ENCODE results near the gene RBBP8.
A peak's percentile ranks its signal among the peaks of the same experiment; 100 is the strongest.

Gene RBBP8

GRCh38 chr18:22926454-22926853 is 6.7 kb upstream of the RBBP8 start:
- no peak overlapping the region for H3K27ac ChIP-seq (ENCODE audit: low read depth, low read length)
- H3K27me3 ChIP-seq (ENCODE audit: low read length): no peaks in the 10 kb centered on the region
- H3K9me2 ChIP-seq (replicated peaks; ENCODE audit: insufficient read depth, low read length): no peaks in the 10 kb centered on the region
- no peaks in the 10 kb centered on the region for H3K79me2 ChIP-seq (ENCODE audit: insufficient read depth, low read length)
- H3K36me3 ChIP-seq (ENCODE audit: low read length): no peaks in the 10 kb centered on the region
- TF ChIP-seq CTCF (IDR thresholded peaks at IDR 0.05; ENCODE audit: insufficient read depth, low read length, poor library complexity, severe bottlenecking) (no peak), EZH2phosphoT487 (conservative IDR thresholded peaks at IDR 0.05; ENCODE audit: low read length) (no peak)
- H3K9me3 ChIP-seq (ENCODE audit: insufficient read depth, low read length): no peaks in the 10 kb centered on the region
- no peak overlapping the region for H3K4me2 ChIP-seq (ENCODE audit: low read depth, low read length, poor library complexity, severe bottlenecking)
- H3K9ac ChIP-seq (ENCODE audit: low read length): no peak overlapping the region
- H2AFZ ChIP-seq (ENCODE audit: low read depth, low read length, severe bottlenecking): no peak overlapping the region
- H4K20me1 ChIP-seq (ENCODE audit: low read depth, low read length): no peaks in the 10 kb centered on the region
- H3K4me3 ChIP-seq (ENCODE audit: insufficient read depth, low read length, poor library complexity, severe bottlenecking): no peak overlapping the region
- peaks cover 11% of the 10 kb centered on the region; the same call in 1 of the 2 replicates for H3F3A ChIP-seq (ENCODE audit: insufficient read depth)

- Histone ChIP-seq H3K36me3 (ENCODE audit: low read length) (no peaks in the 10 kb centered on the region), H3K4me2 (ENCODE audit: low read depth, low read length, poor library complexity, severe bottlenecking) (no peak overlapping the region), H3K27me3 (ENCODE audit: low read length) (no peaks in the 10 kb centered on the region), H3K9me3 (ENCODE audit: insufficient read depth, low read length) (no peaks in the 10 kb centered on the region), H3K9ac (ENCODE audit: low read length) (no peak overlapping the region), H3F3A (ENCODE audit: insufficient read depth) (peaks cover 22% of the 10 kb centered on the region; the same call in 1 of the 2 replicates), H3K9me2 (replicated peaks; ENCODE audit: insufficient read depth, low read length) (no peaks in the 10 kb centered on the region), H3K79me2 (ENCODE audit: insufficient read depth, low read length) (no peaks in the 10 kb centered on the region), H3K4me3 (ENCODE audit: insufficient read depth, low read length, poor library complexity, severe bottlenecking) (no peak overlapping the region), H3K27ac (ENCODE audit: low read depth, low read length) (no peak overlapping the region), H4K20me1 (ENCODE audit: low read depth, low read length) (no peaks in the 10 kb centered on the region), H2AFZ (ENCODE audit: low read depth, low read length, severe bottlenecking) (no peak overlapping the region)
- no peak for TF ChIP-seq CTCF (IDR thresholded peaks at IDR 0.05; ENCODE audit: insufficient read depth, low read length, poor library complexity, severe bottlenecking)
- TF ChIP-seq EZH2phosphoT487 (conservative IDR thresholded peaks at IDR 0.05; ENCODE audit: low read length): no peak
Measured at GRCh38 chr18:22928339-22928738, 4.8 kb upstream of the RBBP8 start.

- Histone ChIP-seq H4K20me1 (ENCODE audit: low read depth, low read length) (no peaks in the 10 kb centered on the region), H3K9me3 (ENCODE audit: insufficient read depth, low read length) (no peaks in the 10 kb centered on the region), H3K27ac (ENCODE audit: low read depth, low read length) (no peak overlapping the region), H3K4me2 (ENCODE audit: low read depth, low read length, poor library complexity, severe bottlenecking) (no peak overlapping the region), H3K27me3 (ENCODE audit: low read length) (no peaks in the 10 kb centered on the region), H3F3A (ENCODE audit: insufficient read depth) (peaks cover 25% of the 10 kb centered on the region), H3K9me2 (replicated peaks; ENCODE audit: insufficient read depth, low read length) (no peaks in the 10 kb centered on the region), H3K36me3 (ENCODE audit: low read length) (peaks cover 3% of the 10 kb centered on the region; the same call in 1 of the 2 replicates), H3K4me3 (ENCODE audit: insufficient read depth, low read length, poor library complexity, severe bottlenecking) (no peak overlapping the region), H3K9ac (ENCODE audit: low read length) (no peak overlapping the region), H3K79me2 (ENCODE audit: insufficient read depth, low read length) (peaks cover 15% of the 10 kb centered on the region), H2AFZ (ENCODE audit: low read depth, low read length, severe bottlenecking) (no peak overlapping the region)
- no peak for TF ChIP-seq EZH2phosphoT487 (conservative IDR thresholded peaks at IDR 0.05; ENCODE audit: low read length)
- TF ChIP-seq CTCF (IDR thresholded peaks at IDR 0.05; ENCODE audit: insufficient read depth, low read length, poor library complexity, severe bottlenecking): peak; percentile 98
Measured at GRCh38 chr18:22930089-22930713, 2.9 kb upstream of the RBBP8 start.
